Lower leg skin (tissue), 3 donors: ENCODE measurements around the gene MPV17L.

Source experiments
- POLR2A ChIP-seq, 2 donors: fragments of 450-650 bp; IDR thresholded peaks; one replicate each; pipeline ENCODE4 v1.6.1; 2016 to 2017; ENCODE audit warnings: antibody characterized with exemption in 2 of 2, mild to moderate bottlenecking in 1 of 2, moderate library complexity in 1 of 2
- TF ChIP-seq, protein P1 (sequence below), 3 donors: fragments of 450-650 bp; IDR thresholded peaks; one replicate each; pipeline ENCODE4 v1.5.1; 2016; ENCODE audit warnings: antibody characterized with exemption in 3 of 3, mild to moderate bottlenecking in 3 of 3, moderate library complexity in 2 of 3

DNA sequence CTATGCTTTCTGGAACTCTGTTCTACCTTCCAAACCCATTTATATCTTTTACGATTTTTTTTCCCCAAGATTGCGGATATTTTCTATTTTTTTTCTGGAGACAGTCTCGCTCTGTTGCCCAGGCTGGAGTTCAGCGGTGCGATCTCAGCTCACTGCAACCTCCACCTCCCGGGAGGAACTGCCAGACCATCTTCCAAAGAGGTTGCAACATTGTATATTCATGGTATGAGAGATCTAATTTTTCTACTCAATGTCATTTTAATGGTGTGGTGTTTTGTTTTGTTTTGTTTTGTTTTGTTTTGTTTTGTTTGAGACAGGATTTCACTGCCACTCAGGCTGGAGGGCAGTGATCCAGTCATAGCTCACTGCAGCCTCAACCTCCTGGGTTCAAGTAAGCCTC lies 30.3 kb downstream of the MPV17L start:
- TF ChIP-seq, protein P1, sequence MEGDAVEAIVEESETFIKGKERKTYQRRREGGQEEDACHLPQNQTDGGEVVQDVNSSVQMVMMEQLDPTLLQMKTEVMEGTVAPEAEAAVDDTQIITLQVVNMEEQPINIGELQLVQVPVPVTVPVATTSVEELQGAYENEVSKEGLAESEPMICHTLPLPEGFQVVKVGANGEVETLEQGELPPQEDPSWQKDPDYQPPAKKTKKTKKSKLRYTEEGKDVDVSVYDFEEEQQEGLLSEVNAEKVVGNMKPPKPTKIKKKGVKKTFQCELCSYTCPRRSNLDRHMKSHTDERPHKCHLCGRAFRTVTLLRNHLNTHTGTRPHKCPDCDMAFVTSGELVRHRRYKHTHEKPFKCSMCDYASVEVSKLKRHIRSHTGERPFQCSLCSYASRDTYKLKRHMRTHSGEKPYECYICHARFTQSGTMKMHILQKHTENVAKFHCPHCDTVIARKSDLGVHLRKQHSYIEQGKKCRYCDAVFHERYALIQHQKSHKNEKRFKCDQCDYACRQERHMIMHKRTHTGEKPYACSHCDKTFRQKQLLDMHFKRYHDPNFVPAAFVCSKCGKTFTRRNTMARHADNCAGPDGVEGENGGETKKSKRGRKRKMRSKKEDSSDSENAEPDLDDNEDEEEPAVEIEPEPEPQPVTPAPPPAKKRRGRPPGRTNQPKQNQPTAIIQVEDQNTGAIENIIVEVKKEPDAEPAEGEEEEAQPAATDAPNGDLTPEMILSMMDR (IDR thresholded peaks at IDR 0.05): no peak
- no peak for TF ChIP-seq POLR2A (IDR thresholded peaks at IDR 0.05)
